Activated CD4-positive, alpha-beta T cell treated with anti-CD3 and anti-CD28 coated beads, Interleukin-2, Interleukin-6, amounts not matched to agents 100 ng/mL and 50 ng/mL, durations not matched to agents 16 hours and 8 hours (primary cell): ENCODE data around the gene NMNAT2.

ENCODE experiments used
- DNase-seq: peaks from one replicate; pipeline ENCODE4 v3.0.0-alpha.2; 2020

The NMNAT2 gene

GRCh38 chr1:183233113-183233512, 185.1 kb downstream of the NMNAT2 start:
- DNase-seq = no peak

- DNase-seq = no peak
These were observed 186.6 kb downstream of the NMNAT2 start for GRCh38 chr1:183231545-183231944.

DNA sequence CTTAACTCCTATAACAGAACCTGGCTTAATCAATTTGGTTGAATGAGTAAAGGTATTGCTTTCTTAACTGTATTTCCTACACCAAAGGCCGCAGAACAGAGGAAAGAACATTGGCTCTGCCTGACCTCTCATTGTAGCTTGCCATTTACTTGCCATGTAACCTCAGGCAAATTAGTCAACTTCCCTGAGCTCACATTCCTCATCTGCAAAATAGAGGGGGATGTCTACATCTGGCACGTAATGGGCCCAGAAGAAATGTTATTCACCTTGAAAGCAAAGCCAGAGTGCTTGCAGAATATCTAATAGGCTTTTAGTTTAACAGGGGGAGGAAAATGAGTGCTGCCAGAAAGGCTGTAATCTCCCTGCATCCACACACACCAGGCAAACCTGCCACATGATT, 187.8 kb downstream of the NMNAT2 start:
- DNase-seq = no peak

DNA sequence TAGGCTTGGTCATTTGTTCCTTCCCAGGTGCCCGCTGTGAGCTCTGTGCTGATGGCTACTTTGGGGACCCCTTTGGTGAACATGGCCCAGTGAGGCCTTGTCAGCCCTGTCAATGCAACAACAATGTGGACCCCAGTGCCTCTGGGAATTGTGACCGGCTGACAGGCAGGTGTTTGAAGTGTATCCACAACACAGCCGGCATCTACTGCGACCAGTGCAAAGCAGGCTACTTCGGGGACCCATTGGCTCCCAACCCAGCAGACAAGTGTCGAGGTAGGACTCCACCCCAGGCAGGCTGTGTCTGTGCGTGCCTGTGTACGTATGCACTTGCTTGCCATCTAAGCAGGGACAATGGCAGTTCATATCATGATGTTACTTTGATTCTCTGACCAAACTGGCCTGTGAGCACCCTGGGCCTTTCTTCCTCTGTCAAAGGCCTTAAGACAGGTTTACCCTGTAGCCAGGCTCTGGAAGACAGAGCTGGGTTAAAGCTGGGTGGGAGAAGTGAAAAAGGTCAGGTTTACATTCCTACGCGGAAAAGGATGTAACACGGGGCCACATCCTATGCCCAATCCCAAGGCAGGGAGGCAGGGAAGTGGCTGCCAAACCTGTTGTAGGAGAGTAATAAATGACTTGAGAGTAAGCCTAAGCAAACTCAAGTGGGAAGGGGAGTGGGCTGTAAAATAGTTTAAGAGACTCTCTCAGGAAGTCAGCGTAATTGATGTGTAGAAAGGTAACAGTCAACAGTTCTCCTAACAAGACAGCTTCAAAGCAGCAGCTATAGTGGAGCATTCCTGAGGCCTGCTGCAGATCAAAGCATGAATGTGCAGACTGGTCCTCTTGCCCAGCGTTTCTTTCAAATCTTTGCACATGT, 189.6 kb downstream of the NMNAT2 start:
- DNase-seq = no peak

- DNase-seq = peak; percentile 58
These were observed 190.5 kb downstream of the NMNAT2 start for GRCh38 chr1:183227422-183228346.

DNA sequence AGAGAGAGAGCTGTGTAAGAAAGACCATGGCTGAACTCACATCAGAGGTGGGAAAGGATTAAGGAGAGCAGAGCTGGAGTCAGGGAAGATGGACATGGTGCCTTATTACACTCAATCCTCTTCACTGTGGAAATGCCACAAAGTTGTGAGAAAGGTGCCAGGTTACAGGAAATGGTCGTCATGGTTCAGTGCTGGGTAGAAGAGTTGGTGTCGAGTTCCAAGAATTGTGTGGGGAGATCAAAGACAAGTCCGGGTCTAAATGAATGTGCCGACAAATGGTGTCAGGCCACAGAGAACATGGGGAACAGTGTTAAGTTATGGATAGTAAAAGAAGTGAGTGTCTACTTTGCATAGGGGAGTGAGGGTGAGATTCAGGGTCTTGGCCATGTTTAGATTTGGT, 191.2 kb downstream of the NMNAT2 start:
- peak; percentile 47 for DNase-seq

DNA sequence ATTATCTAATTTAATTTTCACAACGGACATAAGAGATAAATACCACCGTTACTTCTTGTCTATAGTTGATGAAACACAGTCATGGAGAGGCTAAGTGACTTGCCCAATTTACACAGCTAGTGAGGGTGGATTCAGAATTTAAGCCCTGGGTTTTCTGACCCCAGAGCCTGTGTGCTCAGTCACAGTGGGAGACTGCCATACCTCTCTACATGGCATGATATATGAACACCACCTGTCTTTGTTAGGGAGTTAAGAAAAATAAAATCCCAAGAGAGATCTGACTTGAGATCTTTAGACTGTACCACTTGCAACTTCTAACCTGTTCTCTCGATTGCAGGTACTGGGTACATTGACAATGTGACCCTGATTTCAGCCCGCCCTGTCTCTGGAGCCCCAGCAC, 191.8 kb downstream of the NMNAT2 start:
- DNase-seq = no peak

DNA sequence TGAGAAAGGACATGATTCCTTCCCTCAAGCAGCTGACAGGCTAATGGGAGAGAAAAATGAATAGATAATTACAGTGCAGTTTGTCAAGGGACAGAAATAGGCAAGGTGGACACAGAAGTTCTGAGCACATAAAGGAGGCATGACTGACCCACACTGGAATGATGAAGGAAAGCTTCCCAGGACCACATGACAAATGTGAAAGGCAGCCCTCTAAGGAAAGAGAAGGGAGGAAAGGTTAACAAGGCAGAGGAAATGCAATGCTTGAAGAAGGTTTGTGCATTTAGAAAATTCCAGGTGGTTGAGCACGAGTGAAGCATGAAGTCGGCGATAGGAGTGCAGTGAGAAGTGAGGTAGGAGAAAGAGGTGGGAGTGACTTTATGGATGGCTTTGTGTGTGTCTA, 194.7 kb downstream of the NMNAT2 start:
- DNase-seq = no peak

- no peak for DNase-seq
These were observed 195.3 kb downstream of the NMNAT2 start for GRCh38 chr1:183222909-183223308.

- DNase-seq = no peak
These were observed 198.6 kb downstream of the NMNAT2 start for GRCh38 chr1:183219616-183220009.

GRCh38 chr1:183218971-183219615, 199.1 kb downstream of the NMNAT2 start:
- peak; percentile 9 for DNase-seq

DNA sequence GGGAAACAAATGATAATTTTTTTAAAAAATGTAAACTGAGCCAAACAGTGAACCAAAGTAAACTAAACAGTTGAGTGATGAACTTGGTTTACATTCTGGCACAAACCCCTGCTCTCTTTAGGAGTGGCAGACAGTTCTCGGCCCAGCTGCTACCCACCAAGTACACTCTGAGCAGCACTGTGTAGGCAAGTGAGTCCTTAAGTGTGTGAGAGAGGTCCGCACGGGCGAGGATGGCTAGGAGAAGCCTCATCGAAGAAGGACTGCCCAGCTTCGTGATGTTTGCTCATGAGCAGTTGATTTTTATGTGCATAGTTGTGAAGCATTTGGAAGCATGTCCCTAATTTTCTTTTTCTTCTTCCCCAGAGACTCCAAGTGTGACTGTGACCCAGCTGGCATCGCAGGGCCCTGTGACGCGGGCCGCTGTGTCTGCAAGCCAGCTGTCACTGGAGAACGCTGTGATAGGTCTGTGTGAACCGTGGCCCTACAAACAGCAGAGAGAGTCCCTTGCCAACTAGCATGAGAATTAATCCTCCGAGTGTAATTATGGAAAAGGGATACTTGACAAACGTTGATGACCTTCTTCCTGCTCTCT, 200.1 kb downstream of the NMNAT2 start:
- DNase-seq = no peak

DNA sequence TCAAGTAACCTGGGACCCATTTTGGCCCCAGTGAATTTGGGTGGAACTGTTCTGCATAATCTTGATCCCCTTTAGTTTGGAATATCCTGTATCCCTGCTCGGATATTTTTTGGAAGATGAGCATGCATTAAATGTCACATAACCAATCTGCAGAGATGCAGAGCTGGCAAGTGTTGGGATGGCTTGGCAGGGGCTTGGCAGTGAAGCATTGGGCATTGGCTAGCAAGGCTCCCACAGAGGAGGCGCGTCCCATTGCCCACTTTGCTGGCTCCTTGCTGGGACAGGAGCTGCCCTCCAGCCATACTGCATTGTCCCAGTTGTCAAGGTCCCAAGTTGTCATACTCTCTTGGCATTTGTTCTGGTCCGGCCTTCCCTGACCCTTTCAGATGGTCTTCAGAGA, 202.2 kb downstream of the NMNAT2 start:
- no peak for DNase-seq

- no peak for DNase-seq
These were observed 203.0 kb downstream of the NMNAT2 start for GRCh38 chr1:183215076-183215720.

DNA sequence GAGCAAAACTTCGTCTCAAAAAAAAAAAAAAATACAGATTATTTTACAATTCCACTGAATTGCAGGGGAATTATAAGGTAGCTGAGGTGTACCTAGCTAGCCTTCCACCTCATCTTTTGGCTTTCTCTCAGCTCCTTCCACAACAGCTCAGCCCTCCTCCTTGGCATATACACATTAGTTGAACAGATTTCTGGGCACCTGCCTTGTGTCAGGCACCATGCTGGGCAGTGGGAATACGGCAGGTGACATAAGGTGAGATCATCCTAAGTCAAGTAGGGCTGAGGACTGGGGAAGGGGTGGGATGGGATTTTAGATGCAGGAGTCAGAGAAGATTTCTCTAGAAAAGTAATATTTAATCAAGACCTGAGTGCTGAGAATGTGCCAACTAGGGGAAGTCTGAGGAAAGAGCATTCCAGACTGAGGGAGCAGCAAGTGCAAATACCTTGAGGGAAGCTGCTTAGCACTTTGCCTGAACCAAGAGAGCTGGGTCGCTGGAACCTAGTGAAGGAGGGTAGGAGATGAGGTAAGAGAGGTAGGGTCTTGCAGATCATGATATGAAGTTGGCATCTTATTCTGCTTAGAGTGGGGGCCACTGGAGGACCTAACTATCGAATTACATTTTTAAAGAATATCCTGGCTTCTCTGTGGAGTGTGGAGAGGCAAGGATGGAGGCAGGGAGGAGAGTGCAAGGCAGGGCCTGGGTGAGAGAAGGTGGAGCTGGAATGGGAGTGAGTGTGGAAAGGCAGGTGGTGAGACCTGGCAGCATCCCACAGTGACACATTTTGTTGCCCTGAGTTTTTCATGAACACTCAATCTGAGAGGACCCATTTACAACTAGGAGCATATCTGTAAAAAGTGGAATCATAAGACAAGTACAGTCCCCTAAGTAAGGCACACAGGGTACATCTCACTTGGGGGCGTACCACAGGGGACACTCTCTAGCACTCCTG, 203.9 kb downstream of the NMNAT2 start:
- no peak for DNase-seq

DNA sequence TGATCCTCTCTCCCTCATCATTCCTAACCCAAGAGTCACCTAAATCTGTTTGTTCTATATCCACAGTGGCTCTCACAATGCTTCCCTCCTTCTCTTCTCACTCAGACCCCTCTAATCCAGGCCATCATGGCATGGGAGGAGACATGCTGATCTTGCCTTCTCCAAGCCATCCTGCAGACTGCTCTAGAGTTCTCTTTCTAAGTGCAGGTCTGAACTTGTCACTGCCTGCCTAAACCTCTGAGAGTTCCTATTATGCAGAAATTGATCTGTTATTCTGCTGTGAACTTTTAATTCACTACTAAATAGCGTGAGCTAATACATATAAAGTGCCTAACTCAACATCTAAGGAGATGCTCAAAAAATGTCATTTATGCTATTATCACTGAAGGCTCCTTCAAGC, 205.3 kb downstream of the NMNAT2 start:
- DNase-seq = no peak

DNA sequence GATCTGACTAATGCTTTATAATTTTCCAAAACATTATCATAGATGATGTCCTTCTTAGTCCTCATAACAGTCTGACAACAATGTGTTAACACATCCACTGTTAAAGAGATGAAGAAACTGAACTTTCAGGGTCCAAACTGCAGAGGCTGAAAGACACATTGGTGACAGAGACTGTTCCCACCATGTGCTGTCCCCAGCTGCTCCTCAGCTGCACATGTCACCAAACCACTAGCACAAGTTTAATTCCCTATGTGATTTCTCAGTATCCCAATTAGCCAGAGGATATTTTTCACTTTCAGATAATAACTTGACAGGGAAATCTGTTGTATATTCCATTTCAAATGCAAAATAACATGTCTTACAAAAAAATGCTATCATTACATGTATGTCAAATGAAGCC, 207.5 kb downstream of the NMNAT2 start:
- DNase-seq = no peak

DNA sequence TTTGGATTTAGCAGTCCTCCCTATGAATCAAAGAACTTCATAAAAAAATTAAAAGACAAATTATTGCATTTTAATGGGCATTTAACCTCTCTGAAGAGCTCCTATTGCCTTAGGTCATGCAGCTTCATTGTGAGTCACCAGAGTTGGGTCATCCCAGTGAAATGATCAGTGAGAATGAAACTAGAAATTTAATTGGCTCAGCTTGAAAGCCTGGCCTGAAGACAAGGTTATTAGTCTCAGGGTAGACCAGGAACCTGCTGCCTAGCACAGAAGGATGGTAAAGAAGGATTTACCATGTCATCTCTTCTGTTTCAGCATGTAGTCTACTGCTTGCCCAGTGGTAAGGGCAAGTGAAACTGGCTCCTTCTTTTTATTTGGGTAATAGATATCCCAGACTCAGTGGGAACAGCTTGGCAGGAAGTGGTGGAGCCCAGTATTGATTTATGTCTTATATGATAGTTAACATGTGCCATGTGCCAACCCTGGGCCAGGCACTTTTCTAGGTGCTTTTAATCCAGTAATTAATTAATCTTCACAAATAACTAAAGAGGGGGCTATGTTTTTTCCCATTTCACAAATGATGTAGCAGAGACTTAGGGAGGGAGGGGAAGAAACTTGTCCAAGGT, 208.5 kb downstream of the NMNAT2 start:
- peak; percentile 58 for DNase-seq

GRCh38 chr1:183206538-183207122, 211.6 kb downstream of the NMNAT2 start:
- no peak for DNase-seq

GRCh38 chr1:183205196-183205781, 212.9 kb downstream of the NMNAT2 start:
- DNase-seq = no peak
